Renal pelvis (tissue), 4 donors: ENCODE data around the gene PRR16. TPM values are rescaled to one million over a fixed set of nuclear protein-coding genes. Genes with fewer than 3 reads are reported as not detected.

Experiments
- DNase-seq: peaks from one replicate; pipeline ENCODE4 v3.0.0-alpha.2; 2013
- polyA plus RNA-seq, 3 donors: library from polyadenylated mRNA; unstranded; fragments of 120-200 nt; gene quantifications; one replicate each; pipeline ENCODE4 v1.2.1, GENCODE V29; 2013; ENCODE audit not compliant: insufficient read length in 3 of 3

PRR16 gene
- polyA plus RNA-seq, 3 donors, result 2.1 to 3.8 (median 3.7) TPM

- no peak for DNase-seq
Measured at GRCh38 chr5:120567921-120568320, 103.8 kb downstream of the PRR16 start.

DNA sequence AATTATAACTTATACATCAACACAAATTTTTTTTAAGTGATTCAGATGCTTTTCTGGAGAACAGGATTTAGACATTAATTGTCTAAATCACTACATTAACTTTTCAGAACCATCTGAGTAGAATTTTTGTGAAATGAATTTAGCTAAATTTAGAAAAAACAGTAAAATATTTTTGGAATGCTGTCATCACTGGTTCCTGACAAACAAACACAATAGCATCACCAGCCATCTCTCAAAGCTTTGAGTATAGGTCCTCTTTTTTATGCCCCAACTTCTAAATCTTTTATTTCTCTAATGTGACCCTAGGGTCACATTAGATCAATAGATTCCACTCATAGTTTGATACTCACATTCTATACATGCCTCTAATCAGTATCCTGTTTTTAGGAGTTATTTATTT lies 104.6 kb downstream of the PRR16 start:
- no peak for DNase-seq

- no peak for DNase-seq
Measured at GRCh38 chr5:120576588-120576987, 112.5 kb downstream of the PRR16 start.

GRCh38 chr5:120582635-120583034 lies 118.5 kb downstream of the PRR16 start:
- DNase-seq, result no peak

GRCh38 chr5:120586646-120587045 lies 122.5 kb downstream of the PRR16 start:
- DNase-seq, result no peak

GRCh38 chr5:120591911-120592310 lies 127.8 kb downstream of the PRR16 start:
- DNase-seq, result no peak

DNA sequence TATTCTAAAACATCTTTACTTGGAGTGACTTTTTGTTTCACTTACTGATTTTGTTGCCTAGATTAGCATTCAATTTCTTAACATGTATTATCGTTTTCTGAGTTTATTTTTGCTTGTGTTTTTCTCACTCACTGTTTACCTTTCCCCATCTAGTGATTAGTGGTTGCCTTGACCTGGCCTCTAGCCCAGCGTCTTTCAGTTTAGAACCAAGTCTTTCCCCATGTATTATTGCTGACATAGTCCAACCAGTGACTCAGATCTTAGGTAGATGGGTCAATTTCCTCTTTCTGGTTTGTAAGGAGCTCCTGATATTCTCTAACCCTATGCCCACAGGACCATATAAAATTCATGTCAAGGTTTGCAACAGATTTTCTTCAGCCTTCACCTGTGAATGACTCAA lies 135.5 kb downstream of the PRR16 start:
- DNase-seq, result no peak

DNA sequence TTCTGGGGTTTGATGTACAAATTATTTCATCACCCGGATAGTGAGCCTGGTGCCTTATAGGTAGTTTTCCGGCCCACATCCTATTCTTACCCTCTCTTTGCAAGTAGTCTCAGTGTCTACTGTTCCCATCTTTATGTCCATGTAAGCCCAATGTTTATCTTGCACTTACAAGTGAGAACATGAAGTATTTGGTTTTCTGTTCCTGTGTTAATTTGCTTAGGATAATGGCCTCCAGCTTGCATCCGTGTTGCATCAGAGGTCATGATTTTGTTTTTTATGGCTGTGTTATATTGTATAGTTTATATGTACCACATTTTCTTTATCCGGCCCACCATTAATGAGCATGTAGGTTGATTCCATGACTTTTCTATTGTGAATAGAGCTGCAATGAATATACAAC lies 136.5 kb downstream of the PRR16 start:
- no peak for DNase-seq

- no peak for DNase-seq
Measured at GRCh38 chr5:120602033-120602432, 137.9 kb downstream of the PRR16 start.

- DNase-seq, result no peak
Measured at GRCh38 chr5:120604884-120605283, 140.8 kb downstream of the PRR16 start.

- DNase-seq, result no peak
Measured at GRCh38 chr5:120605325-120606079, 141.4 kb downstream of the PRR16 start.

DNA sequence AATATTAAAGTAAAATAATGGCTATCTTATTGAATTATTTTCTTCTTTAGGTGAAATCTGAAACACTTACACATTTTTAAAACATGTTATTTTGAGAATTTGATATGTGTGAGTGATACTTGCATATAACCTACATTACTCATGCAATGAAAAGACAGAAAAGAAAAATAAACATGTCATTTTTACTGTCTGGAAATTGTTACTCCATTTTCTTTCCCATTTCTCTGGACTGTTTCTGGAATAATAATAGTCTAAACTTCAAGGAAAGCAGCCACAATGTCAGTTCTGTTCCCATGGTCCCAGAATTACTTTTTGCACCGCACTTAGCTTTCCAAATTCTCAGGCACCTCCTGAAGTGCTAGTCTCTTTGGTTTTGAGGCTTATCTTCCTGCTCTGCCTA lies 145.5 kb downstream of the PRR16 start:
- DNase-seq, result no peak

DNA sequence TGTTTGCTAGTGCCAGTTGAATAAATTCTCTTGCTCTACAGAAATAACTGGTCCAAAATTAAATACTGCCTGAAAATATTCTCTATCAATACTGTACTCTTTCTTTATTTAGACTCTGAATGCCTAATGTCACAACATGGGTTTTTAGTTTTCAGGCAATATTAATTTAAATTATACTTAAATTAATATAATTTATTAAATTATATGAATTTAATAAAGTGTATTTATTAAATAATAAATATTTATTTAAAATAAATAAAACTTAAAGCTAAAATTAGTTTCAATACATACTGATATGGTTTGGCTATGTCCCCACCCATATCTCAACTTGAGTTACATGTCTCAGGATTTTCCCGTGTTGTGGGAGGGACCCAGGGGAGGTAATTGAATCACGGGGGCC lies 146.0 kb downstream of the PRR16 start:
- DNase-seq, result no peak

DNA sequence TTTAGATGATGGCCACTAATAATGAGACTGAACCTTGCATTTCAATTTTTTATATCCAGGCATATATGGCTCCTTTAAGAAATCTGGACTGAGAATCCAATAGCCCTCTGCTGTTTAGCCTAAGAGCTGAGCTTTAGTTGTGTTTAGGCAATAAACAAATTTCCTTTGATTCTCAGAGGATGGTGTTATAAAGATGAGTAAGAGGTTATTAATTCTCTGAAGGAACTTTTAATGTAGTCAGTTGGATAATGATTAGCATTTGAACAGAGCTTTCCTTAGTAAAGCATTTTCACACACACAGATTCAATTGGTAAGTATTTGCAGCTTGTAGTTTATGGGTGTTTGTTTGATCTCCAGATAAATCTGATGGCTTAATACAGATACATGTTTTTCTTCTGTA lies 149.6 kb downstream of the PRR16 start:
- no peak for DNase-seq

DNA sequence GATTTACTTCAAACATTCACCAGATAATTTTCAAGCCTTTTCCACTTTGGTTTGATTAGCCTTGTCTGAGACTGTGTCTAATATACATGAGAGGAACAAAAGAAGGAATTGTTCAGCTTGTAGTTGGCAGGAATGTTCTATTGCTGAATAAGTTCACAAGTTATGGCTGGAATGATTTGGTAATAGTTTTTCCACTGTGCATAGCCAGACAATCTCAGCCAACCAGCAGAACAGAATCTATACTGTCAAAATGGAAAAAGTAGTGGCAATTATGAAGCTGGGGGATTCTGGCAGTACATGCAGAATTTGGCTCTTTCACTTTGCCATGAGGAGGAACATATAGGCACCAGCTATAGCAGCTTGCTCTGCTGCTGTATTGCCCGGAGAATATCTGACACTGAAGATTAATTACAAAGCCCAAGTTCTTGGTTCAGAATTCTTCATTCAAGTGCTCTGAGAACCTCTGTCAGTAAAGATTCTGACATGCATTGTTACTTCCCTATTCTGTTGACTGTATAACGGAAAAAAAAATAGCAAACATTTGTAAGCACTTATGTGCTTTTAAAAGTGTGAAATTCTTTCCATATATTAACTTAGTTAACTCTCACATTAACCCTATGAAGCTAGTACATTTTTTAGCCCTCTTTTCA lies 150.6 kb downstream of the PRR16 start:
- no peak for DNase-seq

DNA sequence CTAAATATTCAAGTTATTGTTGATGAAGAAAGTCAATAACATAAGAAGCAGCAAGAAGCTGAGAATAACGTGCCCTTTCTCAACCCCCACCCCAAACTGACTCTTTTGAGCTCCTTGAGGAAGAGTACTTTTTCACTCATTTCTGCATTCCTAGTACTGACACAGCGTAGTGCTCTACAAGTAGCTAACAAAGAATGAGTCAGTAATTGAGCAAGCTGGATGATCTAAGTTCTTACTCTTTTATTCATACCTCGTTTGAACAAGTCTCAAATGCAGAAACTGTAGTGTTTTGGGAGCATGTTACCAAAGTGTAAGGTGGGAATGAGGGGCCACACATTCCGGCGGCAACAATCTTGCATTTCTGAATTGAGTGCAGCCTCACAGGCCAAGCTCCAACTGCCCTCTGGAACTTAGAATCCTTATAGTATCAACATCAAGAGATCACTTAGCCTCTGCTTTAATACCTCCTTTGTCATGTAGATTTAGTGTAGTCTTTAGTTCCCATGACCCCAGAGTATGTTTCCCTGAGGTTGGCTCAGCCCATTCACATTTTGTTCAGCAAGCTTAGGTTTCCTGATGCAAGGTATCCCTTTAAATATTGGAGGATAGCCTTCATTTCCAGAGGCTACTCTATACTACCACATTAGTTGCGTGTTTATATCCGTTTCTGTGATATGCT lies 152.0 kb downstream of the PRR16 start:
- DNase-seq, result no peak

- no peak for DNase-seq
Measured at GRCh38 chr5:120621339-120621738, 157.2 kb downstream of the PRR16 start.

DNA sequence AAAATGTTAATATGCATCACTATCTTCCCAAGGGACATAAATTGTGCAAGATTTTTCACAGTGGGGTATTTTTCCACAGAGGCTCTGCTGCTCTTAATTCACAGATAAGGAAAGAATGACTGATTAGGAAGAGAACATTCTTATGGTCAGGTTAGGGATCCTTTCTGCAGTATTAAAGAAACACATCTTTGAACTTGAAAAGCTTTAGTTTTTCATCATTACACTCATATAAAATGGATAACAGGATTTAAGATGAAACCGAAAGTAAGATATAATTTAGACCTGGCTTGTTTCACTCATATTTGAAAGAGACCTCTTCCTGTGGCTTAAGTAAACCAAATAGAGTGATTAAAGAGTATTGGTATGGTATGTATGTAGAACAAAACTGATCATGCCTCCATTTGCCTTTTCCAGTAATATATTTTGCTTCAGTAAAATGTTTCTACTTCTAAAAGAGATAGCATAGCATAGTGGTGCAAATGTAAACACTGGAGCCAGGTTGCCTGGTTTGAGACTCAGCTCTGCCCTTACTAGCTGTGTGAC lies 160.0 kb downstream of the PRR16 start:
- no peak for DNase-seq

DNA sequence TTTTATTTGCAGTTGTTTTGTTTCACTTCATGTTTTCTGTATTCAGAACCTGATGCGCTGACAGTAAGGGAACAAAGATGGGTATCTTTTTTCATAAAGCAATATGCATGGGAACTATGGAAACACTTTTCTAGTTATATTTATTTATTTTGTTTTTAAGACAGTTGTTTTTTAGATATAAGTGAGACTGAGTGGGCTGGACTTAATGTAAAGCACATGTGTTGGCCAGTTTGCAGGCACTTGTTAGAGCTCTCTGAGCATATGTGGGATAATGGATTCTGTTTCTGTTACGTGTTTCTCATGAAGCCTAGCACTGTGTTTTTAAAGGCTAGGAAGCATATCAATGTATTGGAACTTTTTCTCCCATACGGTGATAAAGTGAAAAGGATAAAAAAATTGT lies 164.1 kb downstream of the PRR16 start:
- DNase-seq, result no peak

GRCh38 chr5:120630550-120630949 lies 166.4 kb downstream of the PRR16 start:
- DNase-seq, result no peak

DNA sequence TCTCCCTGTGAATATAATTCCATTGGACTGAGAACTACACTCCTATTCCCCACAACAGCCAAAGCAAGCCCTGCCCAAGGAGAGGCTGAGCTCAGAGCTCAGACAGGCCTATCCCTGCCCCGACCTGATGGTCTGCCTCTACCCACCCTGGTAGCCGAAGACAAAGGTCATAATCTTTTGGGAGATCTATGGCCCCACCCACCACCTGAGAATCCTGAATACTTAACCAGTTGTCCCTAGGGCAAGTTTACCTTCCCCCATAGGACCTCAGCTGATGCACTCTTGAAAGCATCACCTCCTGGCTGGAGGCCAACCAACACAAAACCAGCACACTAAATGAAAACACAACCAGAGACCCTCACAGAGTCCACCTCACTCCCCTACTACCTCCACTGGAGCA lies 167.5 kb downstream of the PRR16 start:
- no peak for DNase-seq

- no peak for DNase-seq
Measured at GRCh38 chr5:120632430-120632829, 168.3 kb downstream of the PRR16 start.

- DNase-seq, result no peak
Measured at GRCh38 chr5:120638449-120638848, 174.3 kb downstream of the PRR16 start.
